Stimulated activated CD4-positive, alpha-beta T cell treated with anti-CD3 and anti-CD28 coated beads, Interleukin-15, amount 100 ng/mL, for 48 hours (primary cell): ENCODE measurements around the gene FAT1.

Experiments
- DNase-seq, 2 donors: peaks; one replicate each; pipeline ENCODE4 v3.0.0-alpha.2; 2020; ENCODE audit warnings: low read depth in 2 of 2

The FAT1 gene

DNA sequence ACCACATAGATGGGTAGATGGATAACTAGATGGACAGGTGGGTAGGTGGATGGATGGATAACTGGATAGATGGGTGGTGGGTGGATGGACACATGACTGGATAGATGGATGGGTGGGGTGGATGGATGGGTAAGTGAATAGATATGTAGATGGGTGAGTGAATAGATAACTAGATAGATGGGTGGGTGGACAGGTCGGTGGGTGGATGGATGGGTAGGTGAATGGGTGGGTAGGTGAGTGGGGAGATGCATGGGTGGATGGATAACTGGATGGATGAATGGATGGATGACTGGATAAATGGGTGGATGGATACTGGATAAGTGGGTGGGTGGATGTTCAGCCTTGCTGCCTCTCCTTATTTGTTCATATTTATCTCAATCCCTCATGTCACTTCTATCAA, 116.2 kb downstream of the FAT1 start:
- no peak for DNase-seq

DNA sequence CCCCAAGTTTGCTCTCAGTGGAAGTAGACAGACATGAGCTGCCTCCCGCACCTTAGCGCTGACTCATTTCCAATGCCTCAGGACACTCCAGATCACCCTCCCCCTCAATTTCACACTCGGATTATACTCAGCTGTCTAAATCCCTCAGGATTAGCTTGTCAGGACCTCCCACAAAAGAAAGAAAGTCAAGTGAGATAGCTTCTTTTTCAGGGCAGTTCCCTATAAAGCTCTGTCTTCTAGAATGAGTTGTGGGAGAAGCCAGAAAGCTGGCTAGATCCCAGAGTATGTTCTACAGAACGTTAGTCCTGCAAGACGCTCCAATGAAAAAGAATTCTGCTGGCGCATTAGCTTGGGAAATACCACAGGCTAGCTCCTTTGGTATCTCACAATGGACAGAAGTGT, 117.1 kb downstream of the FAT1 start:
- no peak for DNase-seq

GRCh38 chr4:186605261-186605865, 118.3 kb downstream of the FAT1 start:
- no peak for DNase-seq

GRCh38 chr4:186604124-186604807, 119.4 kb downstream of the FAT1 start:
- no peak for DNase-seq

DNA sequence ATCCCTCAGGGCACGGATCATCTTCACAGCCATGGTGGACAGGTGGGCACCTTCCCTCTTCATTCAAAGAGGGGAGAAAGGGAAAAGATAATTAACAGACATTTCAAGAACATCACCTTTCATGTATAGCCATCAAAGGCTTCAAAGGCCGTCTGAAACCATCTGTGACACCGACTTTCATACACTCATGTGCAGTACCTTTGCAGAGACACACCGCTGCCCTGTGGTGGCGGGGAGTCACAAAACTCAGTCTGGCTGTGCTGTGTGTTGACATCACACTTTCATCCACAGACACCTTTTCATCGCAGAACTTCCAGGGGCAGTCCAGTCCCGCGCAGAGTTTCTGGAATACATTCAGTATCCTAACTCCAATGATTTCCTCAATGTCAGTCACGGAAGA, 120.7 kb downstream of the FAT1 start:
- no peak for DNase-seq

- DNase-seq = no peak
Measured at GRCh38 chr4:186599483-186599882, 124.2 kb downstream of the FAT1 start.

- DNase-seq = no peak
Measured at GRCh38 chr4:186598686-186599085, 125.0 kb downstream of the FAT1 start.

DNA sequence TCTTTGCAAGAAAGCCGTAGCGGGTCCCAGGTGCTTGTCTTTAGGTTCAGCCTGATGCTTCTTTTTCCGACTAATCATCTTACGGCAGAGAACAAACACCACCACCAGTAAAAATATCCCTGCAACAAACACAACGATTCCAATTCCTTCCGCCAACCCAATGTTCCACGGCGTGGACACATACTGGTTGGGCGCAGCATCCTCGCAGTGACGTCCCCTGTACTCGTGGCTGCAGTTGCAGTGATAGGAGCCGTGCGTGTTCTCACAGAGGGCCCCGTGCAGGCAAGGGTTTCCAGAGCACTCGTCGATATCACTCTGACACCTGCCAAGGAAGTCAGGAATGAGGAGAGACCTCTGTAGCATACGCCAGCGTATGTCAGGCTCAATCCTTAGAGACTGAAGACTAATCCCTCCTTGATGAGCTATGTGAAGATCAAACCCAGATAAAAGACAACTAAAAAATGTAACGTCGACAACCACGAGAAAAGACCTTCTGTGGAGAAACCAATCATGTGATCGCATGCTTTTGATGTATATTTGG, 126.7 kb downstream of the FAT1 start:
- no peak for DNase-seq

DNA sequence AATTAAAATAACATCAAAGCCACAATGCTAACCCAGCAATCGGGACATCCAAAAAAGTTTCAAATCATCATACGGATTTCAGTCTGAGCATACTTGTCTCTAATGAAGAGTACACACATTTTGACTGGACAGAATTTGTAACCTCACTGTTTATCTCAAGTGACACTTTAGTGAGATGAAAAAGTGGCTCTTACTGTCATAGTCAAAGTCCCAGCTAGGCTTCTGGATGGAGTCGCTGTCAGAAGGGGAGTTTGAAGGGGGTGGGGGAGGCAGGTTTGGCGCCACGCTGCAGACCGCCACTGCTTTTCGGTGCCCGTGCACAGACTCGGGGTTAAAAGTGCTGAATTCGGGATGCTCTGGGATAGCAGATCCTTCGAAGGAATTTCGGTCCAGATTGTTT, 127.3 kb downstream of the FAT1 start:
- DNase-seq = no peak

- DNase-seq = no peak
Measured at GRCh38 chr4:186593587-186593973, 130.1 kb downstream of the FAT1 start.

- DNase-seq = no peak
Measured at GRCh38 chr4:186592966-186593586, 130.6 kb downstream of the FAT1 start.

DNA sequence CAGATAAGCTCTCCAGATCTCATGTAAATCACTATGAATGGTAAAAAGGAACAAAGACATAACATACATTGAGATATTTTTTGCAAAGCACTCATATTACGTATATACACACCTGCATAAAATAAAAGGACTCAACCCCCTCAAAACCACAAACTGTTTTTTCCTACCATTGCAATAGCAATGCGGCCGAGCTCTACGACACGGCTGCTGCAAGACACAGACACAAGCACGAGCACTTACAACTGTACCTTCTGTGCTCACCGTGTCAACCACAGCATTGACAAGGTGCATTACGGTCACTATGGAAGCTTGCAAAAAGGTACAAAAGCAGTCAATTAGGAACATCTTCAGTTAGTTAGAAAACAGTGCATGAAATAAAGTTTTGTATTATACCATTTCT, 131.2 kb downstream of the FAT1 start:
- DNase-seq = no peak

DNA sequence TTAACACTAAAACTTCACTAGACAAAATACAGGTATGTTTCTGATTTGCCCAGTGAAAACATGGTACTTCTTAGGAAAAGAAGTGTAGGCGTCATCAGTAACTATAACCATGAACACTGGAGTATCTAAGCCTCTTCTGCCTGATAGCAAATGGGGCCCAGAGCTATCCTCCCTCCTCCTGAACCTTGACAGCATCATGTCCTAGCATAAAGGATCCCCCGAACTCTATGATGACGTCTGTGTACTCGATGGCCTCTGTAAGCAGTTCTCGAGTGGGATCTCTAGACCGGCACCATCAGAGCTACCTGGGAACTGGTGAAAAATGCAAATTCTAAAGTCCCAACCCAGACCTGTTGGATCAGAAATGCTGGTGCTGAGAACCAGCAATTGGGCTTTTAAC, 132.0 kb downstream of the FAT1 start:
- DNase-seq = no peak

DNA sequence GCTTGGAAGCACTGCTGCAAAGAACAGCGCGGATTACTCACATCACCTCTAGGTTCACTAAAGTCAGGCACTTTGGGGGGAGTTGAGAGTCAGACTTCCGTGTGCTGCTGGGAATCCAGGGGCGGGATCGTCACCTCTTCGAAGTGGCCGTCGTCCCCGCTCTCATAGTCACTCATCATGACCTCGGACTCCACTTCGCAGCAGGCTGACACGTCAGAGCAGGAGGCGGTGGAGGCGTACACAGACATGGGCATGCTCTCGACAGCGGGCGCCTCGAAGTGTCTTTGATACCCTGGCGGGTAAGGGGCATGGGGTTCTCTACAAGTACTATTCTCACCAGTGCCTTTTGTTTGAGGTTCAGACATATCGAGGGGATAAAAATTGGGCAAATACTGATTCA, 135.2 kb downstream of the FAT1 start:
- DNase-seq = no peak

- DNase-seq = peak; percentile 32 to 38
Measured at GRCh38 chr4:186587416-186588018, 136.1 kb downstream of the FAT1 start.

GRCh38 chr4:186586205-186586604, 137.5 kb downstream of the FAT1 start:
- no peak for DNase-seq

DNA sequence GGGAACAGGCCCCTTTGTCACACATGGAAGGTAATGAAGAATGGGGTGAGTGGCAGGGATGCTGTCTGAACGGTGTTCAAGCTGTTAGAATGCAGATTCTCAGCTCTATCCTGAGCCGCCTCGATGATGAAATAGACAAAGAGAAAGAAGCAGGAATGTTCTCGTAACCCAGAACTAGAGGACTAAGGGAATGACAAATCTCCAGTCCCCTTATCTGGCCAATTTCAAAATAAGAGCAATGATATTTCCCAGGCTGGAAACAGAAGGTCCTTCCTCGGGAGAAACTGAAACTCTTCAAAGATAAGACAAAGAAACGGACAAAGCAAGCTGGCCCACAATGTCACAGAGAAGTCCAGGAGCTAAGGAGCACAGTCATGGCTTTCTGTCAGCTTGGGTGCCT, 138.7 kb downstream of the FAT1 start:
- DNase-seq = no peak

DNA sequence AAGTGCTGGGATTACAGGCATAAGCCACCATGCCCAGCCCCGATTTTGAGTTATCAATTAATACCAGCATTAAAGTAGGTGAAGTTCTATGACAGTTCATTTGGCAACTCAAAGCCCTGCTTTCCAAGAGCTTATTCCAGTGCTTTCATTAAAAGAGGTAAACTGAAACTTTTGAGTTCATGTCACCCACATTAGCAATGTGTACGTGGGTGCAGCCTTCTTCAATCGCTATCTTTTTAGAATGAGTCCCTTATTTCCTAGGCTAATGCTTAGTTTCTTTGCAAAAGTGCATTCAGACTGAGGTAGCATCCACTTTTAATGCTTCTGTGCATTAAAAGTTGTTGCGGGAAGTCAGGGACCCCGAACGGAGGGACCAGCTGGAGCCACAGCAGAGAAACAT, 142.2 kb downstream of the FAT1 start:
- DNase-seq = no peak

- DNase-seq = no peak
Measured at GRCh38 chr4:186580669-186581068, 143.0 kb downstream of the FAT1 start.

DNA sequence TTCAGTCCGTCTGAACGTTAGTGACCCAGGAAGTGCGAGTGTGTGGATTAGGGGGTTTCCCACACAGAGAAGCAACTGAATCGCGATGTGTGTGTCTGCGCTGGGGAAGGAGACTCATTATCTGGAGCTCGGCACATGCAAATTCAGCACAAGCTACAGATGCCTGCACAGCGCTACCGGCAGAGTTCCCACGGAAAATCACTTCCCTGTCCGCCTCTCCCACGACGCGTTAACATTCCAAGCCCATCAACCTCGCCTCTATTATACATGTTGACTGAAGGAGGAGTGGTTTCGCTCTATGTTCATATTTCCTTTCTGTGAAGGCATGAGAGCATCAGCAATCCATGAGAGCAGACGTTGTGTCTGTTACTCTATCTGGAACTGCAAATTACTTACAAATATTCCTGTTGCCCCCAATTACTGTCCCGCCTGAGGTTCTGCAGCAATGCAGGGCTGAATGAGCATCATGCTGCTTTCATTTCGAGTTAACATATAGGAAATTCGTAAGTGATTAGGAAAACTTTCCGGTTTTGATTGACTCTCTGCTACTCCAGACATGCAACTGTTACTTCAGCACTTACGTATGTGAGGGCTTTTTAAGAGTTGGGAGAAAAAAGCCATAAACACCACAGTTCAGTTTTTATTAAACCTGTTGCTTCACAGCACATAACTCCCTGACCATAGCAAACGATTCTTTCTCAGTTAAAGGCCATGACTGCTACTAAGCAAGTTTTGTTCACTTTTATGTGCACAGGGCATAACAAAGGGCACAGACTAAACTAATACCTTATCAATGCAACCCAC, 153.3 kb downstream of the FAT1 start:
- DNase-seq = no peak

DNA sequence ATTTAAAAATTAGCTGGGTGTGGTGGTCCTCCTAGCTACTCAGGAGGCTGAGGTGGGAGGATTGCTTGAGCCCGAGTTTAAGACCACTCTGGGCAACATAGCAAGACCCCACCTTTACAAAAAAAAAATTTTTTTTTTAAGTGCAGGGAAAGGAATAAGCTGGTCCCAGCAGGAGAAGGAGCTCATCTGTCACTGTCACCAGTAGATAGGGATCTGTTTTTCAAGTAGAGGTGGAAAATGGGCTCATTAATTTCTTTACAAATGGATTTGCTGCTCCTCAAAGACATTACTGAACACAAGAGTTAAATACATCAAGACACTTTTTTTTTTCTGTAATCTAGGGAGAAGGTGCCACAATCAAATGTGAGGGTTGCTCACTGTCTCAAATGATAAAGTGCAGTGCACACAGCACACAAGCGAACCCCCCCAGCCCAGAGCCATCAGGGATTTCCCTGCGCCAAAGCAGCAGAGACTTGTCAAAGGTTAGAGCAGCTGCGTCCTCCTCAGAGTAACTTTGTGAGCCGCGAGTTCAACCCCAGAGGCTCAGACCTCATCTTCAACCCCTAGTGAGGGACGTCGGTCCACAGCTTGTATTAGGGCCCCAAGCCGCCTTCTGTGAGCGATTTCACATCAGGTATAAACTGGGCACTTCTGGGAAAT, 154.0 kb downstream of the FAT1 start:
- DNase-seq = no peak
